ENCODE measurements around the gene ARRDC1. TPM values are rescaled to one million over a fixed set of nuclear protein-coding genes. Genes with fewer than 3 reads are reported as not detected.
"Not testable (repeated sequence)": the region's sequence is repeated elsewhere in the genome, so short reads cannot be mapped to it uniquely, and the experiment has no call there.

ARRDC1 gene
- total RNA-seq, 1 donor from 2014 or later: 109 TPM

- intact Hi-C loops (cut with micrococcal nuclease): no loop called here
These were observed 21.5 kb upstream of the ARRDC1 start for GRCh38 chr9:137583957-137584356.

GRCh38 chr9:137586854-137587253 is 18.6 kb upstream of the ARRDC1 start:
- intact Hi-C loops (cut with micrococcal nuclease): no loop called here

DNA sequence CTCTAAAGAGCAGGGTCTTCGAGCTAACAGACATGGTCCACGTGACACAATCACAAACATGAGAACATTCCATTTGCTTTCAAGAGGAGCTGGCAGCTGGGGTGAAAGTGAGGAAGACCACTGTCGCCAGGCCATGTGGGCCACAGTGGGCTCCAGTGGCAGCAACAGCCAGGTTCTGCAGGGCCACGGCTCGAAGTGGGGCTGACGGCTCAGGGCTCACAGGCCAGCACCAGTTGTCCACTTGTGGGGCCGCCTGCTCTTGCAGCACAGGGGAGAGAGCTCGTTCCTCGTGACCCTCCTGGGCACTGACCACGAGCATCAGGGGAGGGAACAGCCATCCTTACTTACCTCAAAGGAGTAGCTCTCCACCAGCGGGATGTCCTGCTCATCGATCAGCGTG is 17.2 kb upstream of the ARRDC1 start:
- intact Hi-C loops (cut with micrococcal nuclease): no loop called here

DNA sequence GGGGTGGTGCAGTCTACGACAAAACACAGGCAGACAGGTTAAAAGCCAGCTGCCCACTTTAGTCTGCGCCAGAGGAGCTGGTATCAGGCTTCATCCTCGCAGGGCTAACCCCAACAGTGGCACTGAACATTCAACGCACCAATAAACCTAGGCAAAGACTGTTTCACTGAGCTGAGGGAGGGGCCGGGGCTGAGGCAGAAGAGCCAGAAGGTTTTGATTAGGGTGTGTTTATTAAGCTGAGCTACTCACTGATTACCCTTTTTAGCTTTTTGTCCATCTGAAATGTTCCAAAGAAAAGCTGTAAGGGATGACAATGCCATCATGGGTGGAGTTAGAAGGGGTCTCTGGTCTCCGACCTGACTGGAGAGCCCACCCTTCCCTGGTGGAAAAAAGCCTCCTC is 16.6 kb upstream of the ARRDC1 start:
- intact Hi-C loops (cut with micrococcal nuclease): no loop called here

DNA sequence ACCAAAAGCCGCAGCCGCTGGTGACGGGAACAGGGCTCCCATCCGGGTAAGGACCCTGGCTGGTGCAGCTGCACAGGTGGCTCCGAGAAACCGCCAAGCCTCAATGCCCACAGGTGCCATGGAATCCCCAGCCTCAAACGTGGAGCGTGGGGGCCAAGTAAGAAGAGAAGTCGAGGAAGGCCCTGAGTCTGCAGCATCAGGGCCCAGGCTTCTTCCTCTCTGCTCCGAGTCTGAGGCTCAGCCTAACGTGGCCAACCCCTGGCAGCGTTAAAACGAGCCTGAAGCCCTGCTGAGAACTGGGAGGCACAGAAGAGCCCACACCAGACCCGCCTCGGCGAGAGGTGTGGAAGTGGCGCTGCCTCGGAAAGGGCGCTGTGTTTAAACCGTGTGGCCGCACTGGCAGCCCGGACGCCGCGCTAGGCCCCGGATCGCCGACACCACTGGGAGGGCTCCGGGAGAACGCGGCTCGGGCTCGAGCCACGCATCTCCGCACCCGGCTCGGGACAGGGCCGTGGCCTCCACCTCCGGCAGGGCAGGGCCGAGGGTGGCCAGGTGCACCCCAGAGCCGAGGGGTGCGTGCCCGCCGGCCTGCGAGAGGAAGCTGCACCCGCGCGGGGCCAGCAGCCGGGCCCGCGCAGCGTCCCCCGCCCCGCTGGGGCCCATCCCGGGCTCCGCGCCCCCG is 15.9 kb upstream of the ARRDC1 start:
- intact Hi-C loops (cut with micrococcal nuclease): loop anchor here (1.0 to 5.0 kb wide), 5 partner anchors 10 to 1107 kb away; partner anchors contain the start of genes ARRDC1, MRPL41 and SEC16A

DNA sequence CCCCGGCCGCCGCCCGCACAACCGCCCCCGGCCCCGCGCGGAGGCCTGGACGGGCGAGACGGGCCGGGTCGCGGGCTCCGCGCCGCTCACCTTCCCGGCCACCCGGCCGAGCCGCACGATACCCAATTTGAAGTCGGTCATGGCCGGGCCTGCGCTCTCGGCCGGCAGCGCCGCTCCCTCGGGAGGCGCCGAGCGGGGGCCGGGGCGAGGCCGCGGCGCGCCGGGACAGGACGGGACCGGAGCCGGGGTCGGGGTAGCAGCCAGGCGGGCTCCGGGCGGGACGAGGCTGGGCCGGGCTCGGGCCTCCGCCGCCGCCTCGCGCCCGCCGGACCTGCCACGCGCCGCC is 15.4 kb upstream of the ARRDC1 start:
- intact Hi-C loops (cut with micrococcal nuclease): loop anchor here (1.0 to 5.0 kb wide), 5 partner anchors 11 to 1108 kb away; partner anchors contain the start of genes ARRDC1, MRPL41 and SEC16A

- intact Hi-C loops (cut with micrococcal nuclease): loop anchor here (1.0 to 5.0 kb wide), 5 partner anchors 11 to 1108 kb away; partner anchors contain the start of genes ARRDC1, MRPL41 and SEC16A
These were observed 14.8 kb upstream of the ARRDC1 start, which contains the start of gene ZMYND19 for GRCh38 chr9:137590469-137591383. ZMYND19 (minus strand) TSS chr9:137590512; CDS start chr9:137590263, 249 bp downstream.

- intact Hi-C loops (cut with micrococcal nuclease): loop anchor here (5.0 kb wide), 1 partner anchor 1110 kb away; the partner anchor contains the start of gene SEC16A
These were observed 12.7 kb upstream of the ARRDC1 start for GRCh38 chr9:137592767-137593166.

DNA sequence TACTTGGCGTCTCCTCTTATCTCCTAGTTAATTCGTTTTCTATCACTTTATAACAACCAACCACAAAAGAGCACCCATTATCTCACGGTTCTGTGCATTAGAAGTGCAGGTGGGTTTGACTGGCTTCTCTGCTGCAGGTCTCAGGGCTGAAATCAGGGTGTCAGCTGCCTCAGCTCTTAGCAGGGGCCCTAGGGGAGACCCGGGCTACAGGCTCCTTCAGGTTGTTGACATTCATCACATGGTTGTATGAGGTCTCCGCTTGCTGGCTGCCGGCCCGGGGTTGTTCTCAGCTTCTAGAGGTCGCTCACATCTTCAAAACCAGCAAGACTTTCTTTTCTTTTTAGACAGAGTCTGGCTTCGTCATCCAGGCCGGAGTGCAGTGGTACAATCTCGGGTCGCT is 12.3 kb upstream of the ARRDC1 start:
- intact Hi-C loops (cut with micrococcal nuclease): loop anchor here (5.0 kb wide), 1 partner anchor 1111 kb away; the partner anchor contains the start of gene SEC16A

DNA sequence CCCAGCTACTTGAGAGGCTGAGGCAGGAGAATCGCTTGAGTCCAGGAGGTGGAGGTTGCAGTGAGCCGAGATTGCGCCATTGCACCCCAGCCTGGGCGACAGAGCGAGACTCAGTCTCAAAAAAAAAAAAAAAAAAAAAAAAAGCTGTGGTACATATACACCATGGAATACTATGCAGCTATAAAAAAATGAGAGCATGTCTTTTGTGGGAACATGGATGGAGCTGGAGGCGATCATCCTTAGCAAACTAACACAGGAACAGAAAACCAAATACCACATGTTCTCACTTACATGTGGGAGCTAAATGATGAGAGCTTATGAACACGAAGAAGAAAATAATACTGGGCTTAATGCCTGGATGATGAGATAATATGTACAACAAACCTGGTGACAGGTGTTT is 8.9 kb upstream of the ARRDC1 start:
- intact Hi-C loops (cut with micrococcal nuclease): not testable (repeated sequence)

- intact Hi-C loops (cut with micrococcal nuclease): no loop called here
These were observed 6.5 kb upstream of the ARRDC1 start for GRCh38 chr9:137598943-137599342.

GRCh38 chr9:137602661-137603060 is 2.8 kb upstream of the ARRDC1 start:
- intact Hi-C loops (cut with micrococcal nuclease): no loop called here

- intact Hi-C loops (cut with micrococcal nuclease): loop anchor here (2.0 kb wide), 1 partner anchor 813 kb away; the partner anchor contains the start of gene TMEM141
These were observed 1.6 kb upstream of the ARRDC1 start for GRCh38 chr9:137603879-137604278.

DNA sequence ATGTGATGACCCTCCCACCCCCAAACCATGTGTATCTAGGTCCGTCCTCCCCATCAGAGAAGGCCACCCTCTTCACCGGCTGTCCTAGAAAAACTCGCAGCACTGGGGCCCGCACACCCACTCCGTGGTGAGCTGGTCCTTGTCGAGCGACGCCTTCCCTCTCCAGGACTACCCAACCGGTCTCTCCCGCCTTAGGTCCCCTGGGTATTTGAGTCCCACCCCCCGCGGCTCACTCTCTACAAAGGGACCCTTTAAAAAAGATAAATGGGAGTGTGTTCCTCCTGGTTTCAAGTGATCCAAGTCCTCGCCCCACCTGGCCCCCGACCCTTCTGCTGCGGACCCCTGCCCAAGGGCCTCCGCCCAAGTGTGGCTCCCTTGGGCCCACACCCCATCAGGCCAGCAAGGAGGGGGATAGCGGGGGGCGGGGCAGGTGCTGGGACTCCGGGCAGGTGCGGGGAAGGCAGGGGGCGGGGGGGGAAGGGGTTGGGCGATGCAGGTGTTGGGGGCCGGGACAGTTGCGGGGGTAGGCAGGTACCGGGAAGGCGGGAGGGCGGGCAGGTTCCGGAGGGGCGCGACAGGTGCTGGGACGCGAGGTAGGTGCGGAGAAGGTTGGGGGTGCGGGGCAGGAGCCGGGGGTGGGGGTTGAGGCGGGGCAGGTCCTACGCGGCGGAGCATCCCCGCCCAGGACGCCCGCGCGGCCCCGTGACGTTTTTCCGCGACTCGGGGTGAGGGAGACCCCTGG is 970 bp upstream of the ARRDC1 start:
- intact Hi-C loops (cut with micrococcal nuclease): loop anchor here (1.0 to 5.0 kb wide), 14 partner anchors 14 to 1697 kb away; partner anchors contain the start of genes CAMSAP1, DNLZ, DPH7 and EXD3

GRCh38 chr9:137606005-137606621 is 627 bp downstream of the ARRDC1 start:
- intact Hi-C loops (cut with micrococcal nuclease): loop anchor here (1.0 to 5.0 kb wide), 4 partner anchors 33 to 1699 kb away; partner anchors contain the start of genes CAMSAP1, NRARP and PAXX

DNA sequence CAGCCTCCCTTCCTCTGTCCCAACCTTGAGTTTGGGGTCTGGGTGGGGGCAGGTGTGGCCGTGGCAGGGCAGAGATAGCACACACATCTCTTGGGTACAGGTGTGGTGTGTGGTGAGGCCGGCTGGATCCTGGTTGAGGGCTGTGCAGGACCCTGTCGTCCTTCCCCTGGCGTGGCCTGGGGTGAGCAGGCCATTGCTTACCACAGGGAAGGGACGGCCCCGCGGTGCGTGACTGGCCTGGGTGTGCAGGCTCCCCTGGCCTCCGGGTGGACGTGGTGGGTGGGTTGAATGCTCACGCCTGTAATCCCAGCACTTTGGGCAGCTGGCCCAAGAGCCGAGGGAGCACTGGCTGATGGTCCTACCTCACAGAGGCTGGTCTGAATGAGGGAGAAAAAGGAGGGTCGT is 1.2 kb downstream of the ARRDC1 start:
- intact Hi-C loops (cut with micrococcal nuclease): loop anchor here (1.0 to 5.0 kb wide), 4 partner anchors 33 to 1699 kb away; partner anchors contain the start of genes CAMSAP1, NRARP and PAXX

- intact Hi-C loops (cut with micrococcal nuclease): loop anchor here (5.0 kb wide), 3 partner anchors 305 to 1700 kb away; partner anchors contain the start of genes CAMSAP1, NRARP and PAXX
These were observed 1.8 kb downstream of the ARRDC1 start for GRCh38 chr9:137607141-137607857.

GRCh38 chr9:137610944-137611343 is 5.5 kb downstream of the ARRDC1 start:
- intact Hi-C loops (cut with micrococcal nuclease): loop anchor here (10.0 kb wide), 1 partner anchor 1496 kb away; the partner anchor contains the start of gene TMEM250

Data from T-helper 1 cell treated with Interleukin-12 subunit alpha and Interleukin-12 subunit beta and Interleukin-4 antibody, amounts not matched to agents 30 ng/mL and 1 ng/mL, for 36 hours (primary cell).